Measurements from ENCODE around the gene NTSR1.

DNA sequence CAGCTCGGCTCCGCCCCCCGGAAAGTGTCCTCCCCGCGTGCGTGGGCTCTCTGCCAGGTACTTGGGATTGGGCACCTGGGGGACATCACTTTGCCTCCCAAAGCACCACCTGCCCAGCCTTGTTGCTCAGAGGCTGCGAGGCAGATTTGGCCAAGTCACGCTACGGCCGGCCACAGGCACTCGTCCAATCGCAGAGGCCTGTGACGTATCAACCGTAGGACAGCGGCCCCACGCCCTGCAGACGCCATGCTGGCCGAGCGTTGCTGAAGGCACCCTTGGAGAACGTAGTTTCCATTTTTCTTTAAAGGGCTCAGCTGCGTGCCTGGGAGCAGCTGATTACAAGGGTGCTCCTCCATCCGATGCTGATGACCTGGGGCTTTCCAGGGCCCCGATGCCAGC, 3.1 kb downstream of the NTSR1 start:
- TF ChIP-seq, protein P1, sequence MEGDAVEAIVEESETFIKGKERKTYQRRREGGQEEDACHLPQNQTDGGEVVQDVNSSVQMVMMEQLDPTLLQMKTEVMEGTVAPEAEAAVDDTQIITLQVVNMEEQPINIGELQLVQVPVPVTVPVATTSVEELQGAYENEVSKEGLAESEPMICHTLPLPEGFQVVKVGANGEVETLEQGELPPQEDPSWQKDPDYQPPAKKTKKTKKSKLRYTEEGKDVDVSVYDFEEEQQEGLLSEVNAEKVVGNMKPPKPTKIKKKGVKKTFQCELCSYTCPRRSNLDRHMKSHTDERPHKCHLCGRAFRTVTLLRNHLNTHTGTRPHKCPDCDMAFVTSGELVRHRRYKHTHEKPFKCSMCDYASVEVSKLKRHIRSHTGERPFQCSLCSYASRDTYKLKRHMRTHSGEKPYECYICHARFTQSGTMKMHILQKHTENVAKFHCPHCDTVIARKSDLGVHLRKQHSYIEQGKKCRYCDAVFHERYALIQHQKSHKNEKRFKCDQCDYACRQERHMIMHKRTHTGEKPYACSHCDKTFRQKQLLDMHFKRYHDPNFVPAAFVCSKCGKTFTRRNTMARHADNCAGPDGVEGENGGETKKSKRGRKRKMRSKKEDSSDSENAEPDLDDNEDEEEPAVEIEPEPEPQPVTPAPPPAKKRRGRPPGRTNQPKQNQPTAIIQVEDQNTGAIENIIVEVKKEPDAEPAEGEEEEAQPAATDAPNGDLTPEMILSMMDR (conservative IDR thresholded peaks at IDR 0.05): no peak
- no peak for TF ChIP-seq EZH2 (IDR thresholded peaks at IDR 0.05; ENCODE audit: low read depth)

Data from PC-9 (cell line).